Adrenal gland (tissue), 12 donors: ENCODE measurements around the gene IFNAR1. TPM values are rescaled to one million over a fixed set of nuclear protein-coding genes. Genes with fewer than 3 reads are reported as not detected.
A peak's percentile ranks its signal among the peaks of the same experiment; 100 is the strongest.

Experiments used
- DNase-seq, 7 donors: peaks; one replicate each; pipeline ENCODE4 v3.0.0-alpha.2; 2019 to 2020
- H3K27ac ChIP-seq, 5 donors: fragments of 200-600 bp; sonication (generic) in 4 of 5; 1 replicate in 3 of 5; 2 replicates in 2 of 5; pipeline versions ENCODE4 v1.5.1 to v1.8.0; 2016 to 2020; ENCODE audit warnings: mild to moderate bottlenecking in 1 of 5
- H3K27me3 ChIP-seq: fragments of 200-600 bp; 2 replicates; pipeline ENCODE4 v1.8.0; 2021
- H3K36me3 ChIP-seq, 2 donors: fragments of 200-600 bp; replicated peaks in 1 of 2; 1 replicate in 1 of 2; 2 replicates in 1 of 2; pipeline versions ENCODE4 v1.5.1 to v1.8.0; 2018 to 2022
- H3K4me1 ChIP-seq, 2 donors: fragments of 200-600 bp; replicated peaks in 1 of 2; 1 replicate in 1 of 2; 2 replicates in 1 of 2; pipeline versions ENCODE4 v1.5.1 to v1.8.0; 2018 to 2021
- H3K4me3 ChIP-seq, 4 donors: fragments of 200-600 bp; sonication (generic) in 3 of 4; one replicate each; pipeline ENCODE4 v1.5.1; 2016 to 2018
- H3K9me3 ChIP-seq, 3 donors: fragments of 200-600 bp; sonication (generic) in 1 of 3; replicated peaks in 1 of 3; 1 replicate in 2 of 3; 2 replicates in 1 of 3; pipeline versions ENCODE4 v1.5.1 to v1.8.0; 2016 to 2021
- CTCF ChIP-seq, 6 experiments: fragments of 450-650 bp in 4 of 6; fragments of 200-600 bp in 2 of 6; sonication (generic) in 1 of 6; IDR thresholded peaks; 1 replicate in 5 of 6; 2 replicates in 1 of 6; pipeline versions ENCODE4 v1.5.1 to v1.8.0; 2016 to 2021; ENCODE audit warnings: antibody characterized with exemption in 6 of 6, mild to moderate bottlenecking in 2 of 6, moderate library complexity in 1 of 6
- POLR2A ChIP-seq, 2 donors: fragments of 450-650 bp; IDR thresholded peaks; one replicate each; pipeline ENCODE4 v1.6.1; 2017; ENCODE audit warnings: antibody characterized with exemption in 2 of 2, mild to moderate bottlenecking in 2 of 2, moderate library complexity in 1 of 2
- WGBS, 4 donors: extraction: QIAGEN DNeasy Blood & Tissue Kit in 2 of 4; methylation state at CpG; one replicate each; pipeline versions ENCODE4 v1.1.5 to v1.1.7; 2013 to 2017; 5-methylcytosine and 5-hydroxymethylcytosine counted together
- intact Hi-C, 2 donors: fragments of 100-400 bp; cut with DNase I; formaldehyde crosslinking; loops; one replicate each; pipeline versions ENCODE4 v1.14.1 to v1.15.0; 2022 to 2023
- polyA plus RNA-seq, 3 donors: library from polyadenylated mRNA; stranded (reverse); fragments of 200-250 nt in 2 of 3; fragments of 350-450 nt in 1 of 3; fragmentation: Illumina TruSeq in 1 of 3; extraction: RNeasy Lipid Tissue Mini Kit (QIAGEN cat#74804) in 1 of 3; gene quantifications; one replicate each; pipeline ENCODE4 v1.2.3, GENCODE V29; 2013 to 2014
- total RNA-seq, 9 donors: library from RNA; depleted of rRNA in 4 of 9; stranded (reverse); fragments of >200 nt in 4 of 9; fragments of 120-200 nt in 1 of 9; fragmentation: NEBNext Ultra II Directional in 1 of 9; extraction: Animal tissue kit (Norgen Biotek cat#: 25700) in 1 of 9; gene quantifications; one replicate each; pipeline versions ENCODE4 v1.1.0 to v1.2.4, GENCODE V29; 2013 to 2023
- donor health status: healthy with polysubstance abuse.
- donor health status: Bipolar disorder and iron deficiency.
- donor health status: DM: yes; HTN: yes; CAD: no.
- donor health status: DM: no; HTN: no; CAD: no.
- donor health status: DM: no; HTN: no; CAD: no.
- donor health status: DM: yes; HTN: yes; CAD: no.

The IFNAR1 gene
- total and polyA plus RNA-seq, 12 donors: 7.3 to 71.2 (median 32.8) TPM

DNA sequence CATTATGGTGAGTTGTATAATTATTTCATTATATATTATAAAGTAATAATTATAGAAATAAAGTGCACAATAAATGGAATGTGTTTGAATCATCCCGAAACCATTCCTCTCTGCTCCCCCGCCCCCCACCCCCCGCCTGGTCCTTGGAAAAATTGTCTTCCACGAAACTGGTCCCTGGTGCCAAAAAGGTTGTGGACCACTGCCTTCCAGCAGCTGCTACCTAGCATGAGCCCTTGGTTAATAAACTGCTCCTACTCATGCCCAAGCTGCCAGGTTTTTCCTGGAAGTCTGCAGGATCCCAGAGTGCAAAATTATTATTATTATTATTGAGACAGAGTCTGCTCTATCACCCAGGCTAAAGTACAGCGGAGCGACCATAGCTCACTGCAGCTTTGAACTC is 71.7 kb downstream of the IFNAR1 start:
- DNase-seq: no peak
- intact Hi-C loops: no loop called here
- Histone ChIP-seq H3K9me3 (no peaks in the 10 kb centered on the region), H3K27ac (no peak overlapping the region), H3K4me3 (no peak overlapping the region), H3K27me3 (no peaks in the 10 kb centered on the region), H3K36me3 (no peaks in the 10 kb centered on the region), H3K4me1 (no peaks in the 10 kb centered on the region)
- 74 to 85% (median 79%) methylated on average over 5 to 6 of the region's 6 CpGs for WGBS, 4 donors
- TF ChIP-seq POLR2A (IDR thresholded peaks at IDR 0.05) (no peak), CTCF (IDR thresholded peaks at IDR 0.05) (no peak)

GRCh38 chr21:33396951-33397350 is 72.2 kb downstream of the IFNAR1 start:
- H3K27ac ChIP-seq: peak overlapping the region in 2 of 5 donors; percentile 41 to 45
- no peaks in the 10 kb centered on the region for H3K4me1 ChIP-seq
- no peaks in the 10 kb centered on the region for H3K9me3 ChIP-seq
- intact Hi-C loops: no loop called here
- TF ChIP-seq CTCF (IDR thresholded peaks at IDR 0.05) (no peak), POLR2A (IDR thresholded peaks at IDR 0.05) (no peak)
- no peaks in the 10 kb centered on the region for H3K36me3 ChIP-seq
- WGBS, 4 donors: 64 to 80% (median 71%) methylated on average over 5 of the region's 5 CpGs
- H3K27me3 ChIP-seq: no peaks in the 10 kb centered on the region
- DNase-seq: no peak
- H3K4me3 ChIP-seq: no peak overlapping the region

GRCh38 chr21:33397717-33398116 is 72.9 kb downstream of the IFNAR1 start:
- no peak for DNase-seq
- no peak for TF ChIP-seq POLR2A (IDR thresholded peaks at IDR 0.05)
- TF ChIP-seq CTCF (IDR thresholded peaks at IDR 0.05): no peak
- H3K27me3 ChIP-seq: no peaks in the 10 kb centered on the region
- H3K4me1 ChIP-seq: no peaks in the 10 kb centered on the region
- WGBS, 4 donors: 86 to 98% (median 90%) methylated on average over 3 of the region's 3 CpGs
- no peak overlapping the region for H3K27ac ChIP-seq
- intact Hi-C loops: no loop called here
- H3K9me3 ChIP-seq: no peaks in the 10 kb centered on the region
- no peaks in the 10 kb centered on the region for H3K36me3 ChIP-seq
- H3K4me3 ChIP-seq: no peak overlapping the region

GRCh38 chr21:33398361-33398760 is 73.6 kb downstream of the IFNAR1 start:
- H3K4me3 ChIP-seq: no peak overlapping the region
- no peak for DNase-seq
- H3K27ac ChIP-seq: no peak overlapping the region
- no peaks in the 10 kb centered on the region for H3K9me3 ChIP-seq
- no peaks in the 10 kb centered on the region for H3K4me1 ChIP-seq
- H3K27me3 ChIP-seq: no peaks in the 10 kb centered on the region
- intact Hi-C loops: no loop called here
- WGBS, 4 donors: 81 to 100% (median 92%) methylated on average over 2 to 5 of the region's 5 CpGs
- no peak for TF ChIP-seq POLR2A (IDR thresholded peaks at IDR 0.05)
- TF ChIP-seq CTCF (IDR thresholded peaks at IDR 0.05): no peak
- no peaks in the 10 kb centered on the region for H3K36me3 ChIP-seq
